ENCODE data around the gene UNG. TPM values are rescaled to one million over a fixed set of nuclear protein-coding genes. Genes with fewer than 3 reads are reported as not detected.

The UNG gene
- total RNA-seq, 1 experiment from 2014 or later: 74.4 TPM

DNA sequence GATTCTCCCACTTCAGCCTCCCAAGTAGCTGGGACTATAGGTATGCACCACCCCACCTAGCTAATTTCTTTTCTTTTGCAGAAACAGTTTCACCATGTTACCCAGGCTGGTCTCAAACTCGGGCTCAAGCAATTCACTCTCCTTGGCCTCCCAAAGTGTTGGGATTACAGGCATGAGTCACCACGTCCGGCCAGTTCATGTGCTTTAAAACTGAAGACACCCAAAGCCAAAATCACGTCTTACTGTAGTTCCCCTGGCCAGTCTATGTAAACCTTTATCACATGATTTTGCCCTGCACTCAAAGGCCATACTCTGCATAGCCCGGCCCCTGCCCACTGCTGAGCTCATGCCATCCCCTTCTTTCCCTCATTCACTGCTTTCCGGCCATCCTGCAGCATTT, 8.6 kb upstream of the UNG start:
- DNase-seq (ENCODE audit: low read depth, low spot score) (no peak), ATAC-seq (no peak)
- H3K27ac ChIP-seq (ENCODE audit: low read length): no peak overlapping the region
- no peaks in the 10 kb centered on the region for H3K27me3 ChIP-seq (ENCODE audit: control insufficient read depth, insufficient read depth, low read length)
- intact Hi-C loops (cut with micrococcal nuclease; ENCODE audit: unreplicated experiment) (loop anchor here (10.0 kb wide), 1 partner anchor 204 kb away; the partner anchor contains the start of gene DAO), in situ Hi-C loops (cut with HindIII; ENCODE audit: low pct_unique_long_range_greater_than_20kb, low sequenced_read_pairs) (no loop called here)
- TF ChIP-seq SIN3A (IDR thresholded peaks at IDR 0.05; ENCODE audit: borderline replicate concordance, insufficient read depth, low read depth, low read length) (no peak), CTCF (IDR thresholded peaks at IDR 0.05) (no peak), POLR2AphosphoS5 (IDR thresholded peaks at IDR 0.05; ENCODE audit: low read depth, low read length) (no peak), TCF7L2 (IDR thresholded peaks at IDR 0.05; ENCODE audit: low read depth, low read length) (no peak)
- TF ChIP-seq, protein P1, sequence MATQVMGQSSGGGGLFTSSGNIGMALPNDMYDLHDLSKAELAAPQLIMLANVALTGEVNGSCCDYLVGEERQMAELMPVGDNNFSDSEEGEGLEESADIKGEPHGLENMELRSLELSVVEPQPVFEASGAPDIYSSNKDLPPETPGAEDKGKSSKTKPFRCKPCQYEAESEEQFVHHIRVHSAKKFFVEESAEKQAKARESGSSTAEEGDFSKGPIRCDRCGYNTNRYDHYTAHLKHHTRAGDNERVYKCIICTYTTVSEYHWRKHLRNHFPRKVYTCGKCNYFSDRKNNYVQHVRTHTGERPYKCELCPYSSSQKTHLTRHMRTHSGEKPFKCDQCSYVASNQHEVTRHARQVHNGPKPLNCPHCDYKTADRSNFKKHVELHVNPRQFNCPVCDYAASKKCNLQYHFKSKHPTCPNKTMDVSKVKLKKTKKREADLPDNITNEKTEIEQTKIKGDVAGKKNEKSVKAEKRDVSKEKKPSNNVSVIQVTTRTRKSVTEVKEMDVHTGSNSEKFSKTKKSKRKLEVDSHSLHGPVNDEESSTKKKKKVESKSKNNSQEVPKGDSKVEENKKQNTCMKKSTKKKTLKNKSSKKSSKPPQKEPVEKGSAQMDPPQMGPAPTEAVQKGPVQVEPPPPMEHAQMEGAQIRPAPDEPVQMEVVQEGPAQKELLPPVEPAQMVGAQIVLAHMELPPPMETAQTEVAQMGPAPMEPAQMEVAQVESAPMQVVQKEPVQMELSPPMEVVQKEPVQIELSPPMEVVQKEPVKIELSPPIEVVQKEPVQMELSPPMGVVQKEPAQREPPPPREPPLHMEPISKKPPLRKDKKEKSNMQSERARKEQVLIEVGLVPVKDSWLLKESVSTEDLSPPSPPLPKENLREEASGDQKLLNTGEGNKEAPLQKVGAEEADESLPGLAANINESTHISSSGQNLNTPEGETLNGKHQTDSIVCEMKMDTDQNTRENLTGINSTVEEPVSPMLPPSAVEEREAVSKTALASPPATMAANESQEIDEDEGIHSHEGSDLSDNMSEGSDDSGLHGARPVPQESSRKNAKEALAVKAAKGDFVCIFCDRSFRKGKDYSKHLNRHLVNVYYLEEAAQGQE (IDR thresholded peaks at IDR 0.05; ENCODE audit: insufficient read depth in 1 of 2, low read depth in 2 of 2, low read length in 1 of 2): no peak
- ChIA-PET CTCF (no interaction called here), POLR2A (no interaction called here)
- H3K4me1 ChIP-seq (ENCODE audit: control insufficient read depth, insufficient read depth, low read length): peaks cover 18% of the 10 kb centered on the region
- BruUV-seq (replicated peaks): no TSS peak
- no peak overlapping the region for H3K4me3 ChIP-seq (ENCODE audit: low read depth in 2 of 2, low read length in 2 of 2)
- H3K9me3 ChIP-seq (ENCODE audit: control insufficient read depth, insufficient read depth, low read depth, low read length): no peaks in the 10 kb centered on the region
- peaks cover 8% of the 10 kb centered on the region for H3K36me3 ChIP-seq (ENCODE audit: control insufficient read depth, insufficient read depth, low read length)

DNA sequence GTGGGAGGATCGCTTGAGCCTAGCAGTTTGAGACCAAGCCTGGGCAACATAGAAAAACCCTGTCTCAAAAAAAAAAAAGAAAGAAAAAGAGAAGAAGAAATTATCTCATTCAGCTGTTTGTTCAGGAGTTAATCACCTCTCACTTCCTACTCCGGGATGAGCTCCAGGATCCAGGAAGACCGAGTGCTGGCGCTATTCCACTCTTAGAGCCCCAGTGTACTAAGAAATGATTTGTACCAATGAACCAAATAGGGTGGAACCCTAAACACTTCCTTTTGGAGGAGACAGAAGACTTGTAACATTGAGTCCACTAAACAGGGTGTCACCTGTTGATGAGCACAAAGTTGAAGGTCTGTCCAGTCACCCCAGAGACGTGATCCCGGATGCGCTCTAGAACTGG, 7.7 kb upstream of the UNG start:
- intact Hi-C loops (cut with micrococcal nuclease; ENCODE audit: unreplicated experiment) (loop anchor here (5.0 to 10.0 kb wide), 4 partner anchors 135 to 527 kb away; partner anchors contain the start of genes DAO, ISCU, SART3 and SSH1), in situ Hi-C loops (cut with HindIII; ENCODE audit: low pct_unique_long_range_greater_than_20kb, low sequenced_read_pairs) (no loop called here)
- no peak overlapping the region for H3K27ac ChIP-seq (ENCODE audit: low read length)
- ATAC-seq (no peak), DNase-seq (ENCODE audit: low read depth, low spot score) (no peak)
- ChIA-PET CTCF (no interaction called here), POLR2A (no interaction called here)
- H3K9me3 ChIP-seq (ENCODE audit: control insufficient read depth, insufficient read depth, low read depth, low read length): no peaks in the 10 kb centered on the region
- H3K27me3 ChIP-seq (ENCODE audit: control insufficient read depth, insufficient read depth, low read length): no peaks in the 10 kb centered on the region
- no peak for TF ChIP-seq CTCF (IDR thresholded peaks at IDR 0.05)
- no peak for TF ChIP-seq SIN3A (IDR thresholded peaks at IDR 0.05; ENCODE audit: borderline replicate concordance, insufficient read depth, low read depth, low read length)
- no peak for TF ChIP-seq POLR2AphosphoS5 (IDR thresholded peaks at IDR 0.05; ENCODE audit: low read depth, low read length)
- no peak for TF ChIP-seq TCF7L2 (IDR thresholded peaks at IDR 0.05; ENCODE audit: low read depth, low read length)
- TF ChIP-seq, protein P1 (IDR thresholded peaks at IDR 0.05; ENCODE audit: insufficient read depth in 1 of 2, low read depth in 2 of 2, low read length in 1 of 2): no peak
- no TSS peak for BruUV-seq (replicated peaks)
- H3K36me3 ChIP-seq (ENCODE audit: control insufficient read depth, insufficient read depth, low read length): peaks cover 8% of the 10 kb centered on the region
- peaks cover 18% of the 10 kb centered on the region for H3K4me1 ChIP-seq (ENCODE audit: control insufficient read depth, insufficient read depth, low read length)
- no peak overlapping the region for H3K4me3 ChIP-seq (ENCODE audit: low read depth in 2 of 2, low read length in 2 of 2)
